Measurements from ENCODE around the gene RBP5. TPM values are rescaled to one million over a fixed set of nuclear protein-coding genes. Genes with fewer than 3 reads are reported as not detected.

The RBP5 gene
- total and polyA plus RNA-seq, 8 donors, result 0.73 to 7.8 (median 2.4) TPM

GRCh38 chr12:7154901-7155470 lies 26.3 kb upstream of the RBP5 start:
- Histone ChIP-seq H3K4me1 (no peaks in the 10 kb centered on the region), H3K36me3 (peaks cover 0 to 11% (median 0%) of the 10 kb centered on the region in 3 donors), H3K27me3 (no peaks in the 10 kb centered on the region), H3K27ac (no peak overlapping the region), H3K4me3 (no peak overlapping the region), H3K9me3 (no peaks in the 10 kb centered on the region)
- no peak for DNase-seq
- FAIRE-seq, result no peak
- no peak for ATAC-seq
- WGBS, 2 donors, result 82 to 83% methylated on average over 12 of the region's 12 CpGs
- intact Hi-C loops (cut with DNase I), result no loop called here
- TF ChIP-seq, protein P1, sequence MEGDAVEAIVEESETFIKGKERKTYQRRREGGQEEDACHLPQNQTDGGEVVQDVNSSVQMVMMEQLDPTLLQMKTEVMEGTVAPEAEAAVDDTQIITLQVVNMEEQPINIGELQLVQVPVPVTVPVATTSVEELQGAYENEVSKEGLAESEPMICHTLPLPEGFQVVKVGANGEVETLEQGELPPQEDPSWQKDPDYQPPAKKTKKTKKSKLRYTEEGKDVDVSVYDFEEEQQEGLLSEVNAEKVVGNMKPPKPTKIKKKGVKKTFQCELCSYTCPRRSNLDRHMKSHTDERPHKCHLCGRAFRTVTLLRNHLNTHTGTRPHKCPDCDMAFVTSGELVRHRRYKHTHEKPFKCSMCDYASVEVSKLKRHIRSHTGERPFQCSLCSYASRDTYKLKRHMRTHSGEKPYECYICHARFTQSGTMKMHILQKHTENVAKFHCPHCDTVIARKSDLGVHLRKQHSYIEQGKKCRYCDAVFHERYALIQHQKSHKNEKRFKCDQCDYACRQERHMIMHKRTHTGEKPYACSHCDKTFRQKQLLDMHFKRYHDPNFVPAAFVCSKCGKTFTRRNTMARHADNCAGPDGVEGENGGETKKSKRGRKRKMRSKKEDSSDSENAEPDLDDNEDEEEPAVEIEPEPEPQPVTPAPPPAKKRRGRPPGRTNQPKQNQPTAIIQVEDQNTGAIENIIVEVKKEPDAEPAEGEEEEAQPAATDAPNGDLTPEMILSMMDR (IDR thresholded peaks at IDR 0.05), result no peak

DNA sequence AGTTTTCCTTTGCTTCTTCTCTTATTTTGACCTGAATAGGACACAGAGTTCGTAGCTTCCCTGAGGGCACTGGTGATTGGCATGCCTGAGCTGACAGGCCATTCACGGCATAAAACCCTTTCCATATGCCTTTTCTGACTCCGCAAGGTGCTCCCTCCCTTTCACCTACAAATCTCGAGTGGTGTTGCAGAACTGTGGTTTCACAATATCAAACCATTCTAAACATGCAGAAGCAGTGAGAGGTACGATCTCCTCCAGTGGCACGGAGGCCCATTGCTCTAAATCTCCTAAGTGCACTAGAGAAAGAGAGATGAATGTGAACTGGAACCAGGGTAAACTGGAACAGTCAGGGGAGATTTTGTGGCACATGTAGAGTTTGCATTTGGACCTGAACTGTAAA lies 25.4 kb upstream of the RBP5 start:
- ATAC-seq (no peak), DNase-seq (no peak), FAIRE-seq (no peak)
- Histone ChIP-seq H3K4me1 (no peaks in the 10 kb centered on the region), H3K9me3 (no peaks in the 10 kb centered on the region), H3K4me3 (no peak overlapping the region), H3K27me3 (no peaks in the 10 kb centered on the region), H3K27ac (no peak overlapping the region), H3K36me3 (peaks cover 0 to 18% (median 0%) of the 10 kb centered on the region in 3 donors)
- 85 to 92% methylated on average over 6 of the region's 6 CpGs for WGBS, 2 donors
- TF ChIP-seq, protein P1 (IDR thresholded peaks at IDR 0.05), result no peak
- intact Hi-C loops (cut with DNase I), result no loop called here

DNA sequence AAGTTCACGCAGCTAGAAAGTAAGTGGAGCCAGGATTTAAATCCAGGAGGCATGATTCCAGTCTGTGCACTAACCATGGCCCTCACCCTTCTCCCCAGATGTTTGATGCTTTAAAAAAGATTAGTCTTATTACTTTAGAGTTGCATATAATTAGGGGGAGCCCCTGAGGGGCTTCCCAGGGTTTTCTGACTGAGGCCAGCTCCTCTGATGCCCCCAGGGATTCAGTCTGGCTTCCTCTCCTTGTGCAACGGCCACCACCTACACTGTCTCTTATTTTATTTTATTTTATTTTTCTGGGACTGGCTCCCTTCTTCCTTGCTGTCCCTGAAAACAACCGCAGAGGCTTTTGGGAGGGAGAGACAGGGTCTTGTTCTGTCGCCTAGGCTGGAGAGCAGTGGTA lies 24.1 kb upstream of the RBP5 start:
- no peaks in the 10 kb centered on the region for H3K9me3 ChIP-seq
- H3K4me1 ChIP-seq, result no peaks in the 10 kb centered on the region
- FAIRE-seq, result no peak
- WGBS, 2 donors, result 78 to 83% methylated on average over 4 of the region's 4 CpGs
- intact Hi-C loops (cut with DNase I), result no loop called here
- no peak for ATAC-seq
- peaks cover 0 to 18% (median 0%) of the 10 kb centered on the region in 3 donors for H3K36me3 ChIP-seq
- no peak overlapping the region for H3K4me3 ChIP-seq
- DNase-seq, result no peak
- no peaks in the 10 kb centered on the region for H3K27me3 ChIP-seq
- TF ChIP-seq, protein P1 (IDR thresholded peaks at IDR 0.05), result no peak
- no peak overlapping the region for H3K27ac ChIP-seq

GRCh38 chr12:7151532-7151931 lies 22.8 kb upstream of the RBP5 start:
- H3K27ac ChIP-seq, result no peak overlapping the region
- H3K4me3 ChIP-seq, result no peak overlapping the region
- 91 to 93% methylated on average over 6 of the region's 6 CpGs for WGBS, 2 donors
- DNase-seq (no peak), ATAC-seq (no peak), FAIRE-seq (no peak)
- no peaks in the 10 kb centered on the region for H3K4me1 ChIP-seq
- TF ChIP-seq, protein P1 (IDR thresholded peaks at IDR 0.05), result no peak
- H3K27me3 ChIP-seq, result no peaks in the 10 kb centered on the region
- H3K36me3 ChIP-seq, result peaks cover 0 to 18% (median 0%) of the 10 kb centered on the region in 3 donors
- intact Hi-C loops (cut with DNase I), result no loop called here
- H3K9me3 ChIP-seq, result no peaks in the 10 kb centered on the region

DNA sequence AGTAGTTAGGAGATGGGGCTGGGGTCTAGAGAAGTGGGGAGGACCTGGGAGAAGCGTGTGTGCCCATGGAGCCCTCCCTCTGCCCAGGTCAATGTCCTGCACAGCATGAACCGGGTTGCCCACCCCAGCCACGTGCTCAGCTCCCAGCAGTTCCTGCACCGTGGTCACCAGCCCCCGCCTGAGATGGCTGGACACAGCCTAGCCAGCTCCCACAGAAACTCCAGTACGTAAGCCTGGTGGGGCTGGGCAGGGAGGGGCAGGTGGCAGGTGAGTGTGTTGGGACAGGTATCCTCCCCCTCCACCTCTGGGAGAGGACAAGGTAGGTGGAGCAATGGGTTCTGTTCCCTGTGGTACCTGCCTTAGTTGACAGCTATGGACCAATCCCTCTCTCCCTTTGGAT lies 22.2 kb upstream of the RBP5 start:
- intact Hi-C loops (cut with DNase I), result no loop called here
- Histone ChIP-seq H3K27me3 (no peaks in the 10 kb centered on the region), H3K4me1 (no peaks in the 10 kb centered on the region), H3K4me3 (no peak overlapping the region), H3K27ac (no peak overlapping the region), H3K9me3 (no peaks in the 10 kb centered on the region), H3K36me3 (peaks cover 0 to 18% (median 0%) of the 10 kb centered on the region in 3 donors)
- FAIRE-seq (no peak), DNase-seq (no peak), ATAC-seq (no peak)
- WGBS, 2 donors, result 89 to 92% methylated on average over 6 of the region's 6 CpGs
- TF ChIP-seq, protein P1 (IDR thresholded peaks at IDR 0.05), result no peak

Measured in pancreas (tissue), 10 donors.